UCSD-AML1 (cell line): ENCODE data around the gene CLTB.

Experiments
- DNase-seq: peaks from one replicate; lab custom pipeline; 2025; ENCODE audit not compliant: unreplicated experiment; lab: John Stamatoyannopoulos, UW

Gene CLTB

GRCh38 chr5:176355400-176356178 lies 60.8 kb downstream of the CLTB start:
- no peak for DNase-seq

DNA sequence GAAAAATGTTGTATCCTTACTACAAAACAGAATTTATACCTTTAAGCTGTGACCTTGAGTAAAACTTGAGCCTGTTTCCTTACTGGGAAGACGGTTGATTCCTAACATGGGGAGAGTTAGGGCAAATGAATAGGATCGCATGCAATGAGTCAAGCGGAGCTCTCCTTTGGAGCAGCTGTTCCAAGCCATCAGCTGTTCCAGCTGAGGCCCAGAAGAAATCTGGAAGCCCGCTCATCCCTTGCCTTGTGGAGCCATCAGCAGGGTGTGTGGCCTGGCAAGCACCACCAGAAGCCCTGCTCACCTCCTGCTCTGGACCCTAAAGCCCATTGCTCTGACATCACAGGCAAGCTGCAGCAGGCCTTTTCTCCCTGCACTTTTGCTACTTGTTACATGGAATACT lies 62.8 kb downstream of the CLTB start:
- no peak for DNase-seq

- no peak for DNase-seq
Measured at GRCh38 chr5:176352116-176352878, 64.0 kb downstream of the CLTB start.

DNA sequence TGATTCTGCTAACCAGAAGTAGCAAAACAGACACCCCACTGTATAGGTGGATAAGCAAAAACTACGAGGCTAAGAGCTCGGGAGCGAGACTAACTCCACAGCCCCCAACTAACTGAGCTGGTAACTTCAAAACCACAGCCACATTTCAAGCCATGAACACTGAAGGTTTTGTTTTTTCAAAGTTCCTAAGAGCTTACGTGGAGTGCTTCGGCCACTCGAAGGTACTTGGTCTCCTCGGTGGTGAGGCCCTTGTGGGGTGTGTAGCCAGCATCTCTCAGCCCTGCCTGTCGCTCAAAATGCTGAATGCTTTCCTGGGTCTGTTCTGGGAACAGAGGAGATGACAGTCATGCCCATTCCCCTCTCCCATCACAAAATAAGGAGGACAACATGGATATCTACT lies 65.9 kb downstream of the CLTB start:
- no peak for DNase-seq

- DNase-seq = no peak
Measured at GRCh38 chr5:176342766-176343458, 73.4 kb downstream of the CLTB start.
